SK-N-SH treated with all-trans-retinoic acid at 6 μM for 48 hours (cell line): Measurements from ENCODE around the gene EIF5B.

ENCODE experiments used
- ATAC-seq: fragments of 200-7000 bp; cut with Tn5 transposase; 3 replicates; pipeline ENCODE4 v1.9.1; 2020; ENCODE audit warnings: mild to moderate bottlenecking, moderate library complexity
- ARNTL ChIP-seq: fragments of 450-650 bp; formaldehyde crosslinking; IDR thresholded peaks from 2 replicates; pipeline ENCODE4 v1.5.0; 2020; ENCODE audit warnings: low read depth, mild to moderate bottlenecking, moderate library complexity, borderline replicate concordance
- BACH2 ChIP-seq: fragments of 250-450 bp; sonication (Bioruptor Pico); IDR thresholded peaks from 2 replicates; pipeline ENCODE4 v1.9.0; 2021; ENCODE audit warnings: mild to moderate bottlenecking, borderline replicate concordance
- CREB5 ChIP-seq: fragments of 250-450 bp; sonication (Bioruptor Pico); IDR thresholded peaks from 2 replicates; pipeline ENCODE4 v1.5.1; 2020; ENCODE audit warnings: low read depth, mild to moderate bottlenecking, moderate library complexity
- CSDC2 ChIP-seq: fragments of 250-450 bp; sonication (Bioruptor Pico); IDR thresholded peaks from 2 replicates; pipeline ENCODE4 v1.5.0; 2020; ENCODE audit warnings: mild to moderate bottlenecking, moderate library complexity
- CSRNP3 ChIP-seq: fragments of 250-450 bp; sonication (Bioruptor Pico); IDR thresholded peaks from 2 replicates; pipeline ENCODE4 v1.5.1; 2021; ENCODE audit warnings: mild to moderate bottlenecking, moderate library complexity
- GLIS3 ChIP-seq: fragments of 250-450 bp; sonication (Bioruptor Pico); IDR thresholded peaks from 2 replicates; pipeline ENCODE4 v1.5.0; 2020; ENCODE audit warnings: mild to moderate bottlenecking, moderate library complexity
- ISL1 ChIP-seq: fragments of 250-450 bp; sonication (Bioruptor Pico); IDR thresholded peaks from 2 replicates; pipeline ENCODE4 v2.1.2; 2022; ENCODE audit warnings: mild to moderate bottlenecking, moderate library complexity
- OSR1 ChIP-seq: fragments of 250-450 bp; sonication (Bioruptor Pico); IDR thresholded peaks from 2 replicates; pipeline ENCODE4 v1.8.0; 2022; ENCODE audit warnings: moderate library complexity, mild to moderate bottlenecking, inconsistent platforms
- PATZ1 ChIP-seq: fragments of 250-450 bp; sonication (Bioruptor Pico); IDR thresholded peaks from 2 replicates; pipeline ENCODE4 v1.8.0; 2020; ENCODE audit warnings: mild to moderate bottlenecking, moderate library complexity, borderline replicate concordance
- POU6F1 ChIP-seq: fragments of 250-450 bp; sonication (Bioruptor Pico); IDR thresholded peaks from 2 replicates; pipeline ENCODE4 v1.8.0; 2021; ENCODE audit warnings: low read depth, mild to moderate bottlenecking, moderate library complexity, borderline replicate concordance
- PPARA ChIP-seq: fragments of 250-450 bp; sonication (Bioruptor Pico); IDR thresholded peaks from 2 replicates; pipeline ENCODE4 v1.5.0; 2020; ENCODE audit warnings: mild to moderate bottlenecking, borderline replicate concordance
- RARB ChIP-seq: fragments of 250-450 bp; sonication (Bioruptor Pico); IDR thresholded peaks from 2 replicates; pipeline ENCODE4 v1.8.0; 2021; ENCODE audit warnings: mild to moderate bottlenecking, moderate library complexity
- SNAI2 ChIP-seq: fragments of 250-450 bp; sonication (Bioruptor Pico); IDR thresholded peaks from 2 replicates; pipeline ENCODE4 v1.5.0; 2020; ENCODE audit warnings: mild to moderate bottlenecking, moderate library complexity
- TCF4 ChIP-seq: fragments of 250-450 bp; sonication (Bioruptor Pico); IDR thresholded peaks from 2 replicates; pipeline ENCODE4 v1.8.0; 2021; ENCODE audit warnings: mild to moderate bottlenecking, moderate library complexity, borderline replicate concordance
- TOX ChIP-seq: fragments of 250-450 bp; sonication (Bioruptor Pico); IDR thresholded peaks from 2 replicates; pipeline ENCODE4 v1.8.0; 2021; ENCODE audit warnings: mild to moderate bottlenecking, moderate library complexity, borderline replicate concordance
- TSHZ2 ChIP-seq: fragments of 250-450 bp; sonication (Bioruptor Pico); IDR thresholded peaks from 2 replicates; pipeline ENCODE4 v1.5.0; 2020; ENCODE audit warnings: mild to moderate bottlenecking, moderate library complexity
- ZC3H10 ChIP-seq: fragments of 250-450 bp; sonication (Bioruptor Pico); IDR thresholded peaks from 2 replicates; pipeline ENCODE4 v1.5.1; 2021; ENCODE audit warnings: mild to moderate bottlenecking, moderate library complexity
- ZFP3 ChIP-seq: fragments of 250-450 bp; sonication (Bioruptor Pico); IDR thresholded peaks from 2 replicates; pipeline ENCODE4 v1.5.0; 2020; ENCODE audit warnings: mild to moderate bottlenecking, moderate library complexity
- ZFP30 ChIP-seq: fragments of 450-650 bp; formaldehyde crosslinking; IDR thresholded peaks from 2 replicates; pipeline ENCODE4 v1.5.0; 2022; ENCODE audit warnings: mild to moderate bottlenecking, moderate library complexity
- ZNF565 ChIP-seq: fragments of 450-650 bp; formaldehyde crosslinking; conservative IDR thresholded peaks from 2 replicates; pipeline ENCODE4 v1.5.0; 2020; ENCODE audit warnings: low read depth, mild to moderate bottlenecking, moderate library complexity
- ZNF70 ChIP-seq: fragments of 450-650 bp; formaldehyde crosslinking; IDR thresholded peaks from 2 replicates; pipeline ENCODE4 v1.5.0; 2020; ENCODE audit warnings: mild to moderate bottlenecking, moderate library complexity
- ZNF8 ChIP-seq: fragments of 450-650 bp; formaldehyde crosslinking; IDR thresholded peaks from 2 replicates; pipeline ENCODE4 v1.5.0; 2020; ENCODE audit warnings: mild to moderate bottlenecking, moderate library complexity

EIF5B gene

GRCh38 chr2:99439971-99440505, 102.8 kb downstream of the EIF5B start:
- ATAC-seq = no peak
- TF ChIP-seq ZNF565 (CRISPR knock-in tag) (no peak), TCF4 (no peak), ZC3H10 (no peak), POU6F1 (CRISPR knock-in tag) (no peak), CSDC2 (CRISPR knock-in tag) (no peak), SNAI2 (no peak), ZNF70 (CRISPR knock-in tag) (no peak), OSR1 (CRISPR knock-in tag) (no peak), BACH2 (CRISPR knock-in tag) (no peak), GLIS3 (CRISPR knock-in tag) (no peak)

- ATAC-seq = no peak
- no peak for TF ChIP-seq BACH2 (CRISPR knock-in tag)
- no peak for TF ChIP-seq TSHZ2 (CRISPR knock-in tag)
- no peak for TF ChIP-seq TOX (CRISPR knock-in tag)
- TF ChIP-seq CSRNP3 (CRISPR knock-in tag) = no peak
- TF ChIP-seq ZFP3 (CRISPR knock-in tag) = no peak
- TF ChIP-seq ZNF8 (CRISPR knock-in tag) = no peak
- no peak for TF ChIP-seq ZNF70 (CRISPR knock-in tag)
- no peak for TF ChIP-seq ISL1 (CRISPR knock-in tag)
- no peak for TF ChIP-seq GLIS3 (CRISPR knock-in tag)
- no peak for TF ChIP-seq PPARA (CRISPR knock-in tag)
- TF ChIP-seq ZFP30 (CRISPR knock-in tag) = no peak
- TF ChIP-seq SNAI2 = no peak
Measured at GRCh38 chr2:99442837-99443236, 105.6 kb downstream of the EIF5B start.

GRCh38 chr2:99444222-99444621, 107.0 kb downstream of the EIF5B start:
- TF ChIP-seq RARB (no peak), OSR1 (CRISPR knock-in tag) (no peak), PPARA (CRISPR knock-in tag) (no peak), ISL1 (CRISPR knock-in tag) (no peak), GLIS3 (CRISPR knock-in tag) (no peak), TSHZ2 (CRISPR knock-in tag) (no peak), CSDC2 (CRISPR knock-in tag) (no peak), ZNF70 (CRISPR knock-in tag) (no peak), CREB5 (CRISPR knock-in tag) (no peak), TOX (CRISPR knock-in tag) (no peak), SNAI2 (no peak), ZFP30 (CRISPR knock-in tag) (no peak), ZC3H10 (no peak), POU6F1 (CRISPR knock-in tag) (no peak), PATZ1 (CRISPR knock-in tag) (no peak), ARNTL (CRISPR knock-in tag) (no peak), ZNF8 (CRISPR knock-in tag) (no peak), BACH2 (CRISPR knock-in tag) (no peak)
- ATAC-seq = no peak
